ENCODE results near the gene GRPEL2.

Gene GRPEL2

DNA sequence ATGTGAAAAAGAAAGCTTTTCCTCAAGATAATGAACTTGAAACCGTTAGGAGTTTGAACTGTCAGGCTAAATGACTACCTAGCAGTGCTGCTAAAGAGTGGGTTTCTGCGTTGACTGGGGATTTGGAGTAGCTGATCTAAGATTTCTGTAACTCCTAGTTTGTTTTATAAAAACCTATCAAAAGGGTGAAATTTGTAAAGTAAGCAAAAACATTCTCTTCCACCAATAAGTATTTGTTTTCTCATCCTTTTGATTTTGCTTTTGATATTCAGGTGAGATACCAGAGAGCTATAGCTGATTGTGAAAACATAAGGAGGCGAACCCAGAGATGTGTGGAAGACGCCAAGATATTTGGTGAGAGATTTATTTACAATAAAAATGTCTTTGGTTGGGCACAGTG, 4.1 kb downstream of the GRPEL2 start:
- intact Hi-C loops (cut with DNase I): no loop called here
- no peak for DNase-seq

DNA sequence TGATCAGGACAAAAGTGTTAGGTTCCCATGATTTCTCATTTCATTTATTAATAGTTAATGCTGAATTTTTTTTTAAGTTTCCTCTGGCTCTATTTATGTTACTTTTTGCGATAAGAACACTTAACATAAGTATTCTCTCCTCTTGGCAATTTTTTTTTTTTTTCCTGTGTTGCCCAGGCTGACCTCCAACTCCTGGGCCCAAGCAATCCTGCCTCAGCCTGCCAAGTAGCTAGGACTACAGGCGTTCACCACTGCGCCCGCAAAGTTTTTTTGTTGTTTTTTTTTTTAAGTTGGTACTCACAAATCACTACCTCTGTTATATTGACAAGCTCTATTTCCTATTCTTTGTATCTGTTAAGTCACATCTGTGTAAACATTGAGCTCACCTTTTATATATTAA, 6.9 kb downstream of the GRPEL2 start:
- intact Hi-C loops (cut with DNase I): no loop called here
- no peak for DNase-seq

- no peak for DNase-seq
- intact Hi-C loops (cut with DNase I): no loop called here
Observed at GRCh38 chr5:149353911-149354310, 8.6 kb downstream of the GRPEL2 start.

DNA sequence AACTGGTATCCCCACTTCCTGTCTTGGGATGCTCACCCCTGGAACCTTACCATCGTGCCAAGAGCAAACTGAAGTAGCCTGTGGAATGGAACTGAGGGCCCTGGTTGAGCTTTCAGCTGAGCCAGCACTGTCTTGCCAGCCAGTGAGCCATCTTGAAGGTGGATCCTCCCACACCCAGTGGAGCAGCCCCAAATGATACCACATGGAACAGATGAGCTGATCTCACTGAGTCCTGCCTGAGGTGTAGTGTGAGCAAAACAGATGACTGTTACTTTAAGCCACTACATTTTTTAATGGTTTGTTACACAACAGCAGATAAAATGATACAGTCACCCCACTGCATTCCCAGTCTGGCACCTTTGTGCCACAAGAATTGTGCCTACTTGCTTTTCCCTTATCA, 10.4 kb downstream of the GRPEL2 start:
- intact Hi-C loops (cut with DNase I): no loop called here
- no peak for DNase-seq

DNA sequence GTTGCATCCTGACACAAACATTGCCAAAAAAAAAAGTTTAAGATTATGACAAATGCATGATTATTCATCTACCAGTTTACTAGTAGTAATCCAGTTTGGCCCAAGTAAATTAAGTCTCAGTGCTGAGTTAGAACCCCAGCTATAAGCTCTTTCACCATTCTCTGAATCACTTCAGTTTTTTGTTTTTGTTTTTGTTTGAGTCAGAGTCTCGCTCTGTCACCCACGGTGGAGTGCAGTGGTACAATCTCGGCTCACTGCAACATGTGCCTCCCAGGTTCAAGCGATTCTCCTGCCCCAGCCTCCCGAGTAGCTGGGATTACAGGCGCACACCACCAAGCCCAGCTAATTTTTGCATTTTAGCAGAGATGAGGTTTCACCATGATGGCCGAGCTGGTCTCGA, 11.1 kb downstream of the GRPEL2 start:
- DNase-seq: no peak
- intact Hi-C loops (cut with DNase I): no loop called here

DNA sequence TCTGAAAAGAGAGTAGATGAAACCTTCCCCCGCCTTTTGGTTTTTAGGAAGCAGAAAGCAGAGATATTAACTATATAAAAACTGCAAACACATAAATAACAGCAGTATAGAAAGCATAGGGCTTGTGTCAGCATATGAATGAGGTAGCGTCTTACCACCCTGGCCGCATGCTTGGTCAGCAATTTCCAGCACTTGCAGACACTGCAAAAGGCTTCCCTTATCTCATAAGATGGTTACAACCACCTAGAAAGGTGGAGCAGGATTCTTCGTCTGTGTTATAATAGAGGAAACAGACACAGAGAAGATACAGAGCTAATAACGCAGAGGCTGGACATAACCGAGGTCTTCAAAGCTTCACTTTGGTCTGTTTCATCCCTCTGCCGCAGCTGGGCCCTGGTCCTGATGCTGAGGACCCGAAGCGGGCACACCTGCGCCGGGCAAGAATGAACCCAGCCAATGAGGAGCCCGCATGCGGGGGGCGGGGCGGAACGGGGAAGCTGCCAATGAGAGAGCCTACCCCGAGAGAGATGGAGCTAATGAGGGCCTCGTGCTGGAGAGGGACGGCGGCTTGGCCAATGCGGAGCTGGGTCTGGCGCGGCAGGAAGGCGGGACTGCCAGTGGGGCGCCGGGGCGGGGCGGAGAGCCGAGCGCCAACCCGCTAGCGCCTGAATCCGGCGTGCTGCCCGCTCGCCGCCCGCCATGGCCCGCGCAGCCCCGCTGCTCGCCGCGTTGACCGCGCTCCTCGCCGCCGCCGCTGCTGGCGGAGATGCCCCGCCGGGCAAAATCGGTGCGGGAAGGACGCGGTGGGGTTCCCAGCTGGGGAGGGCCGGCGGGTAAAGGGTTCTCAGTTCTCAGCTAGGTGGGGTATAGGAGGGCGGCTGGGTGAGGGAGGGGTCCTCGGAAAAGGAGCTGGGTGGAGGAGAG, 12.3 kb downstream of the GRPEL2 start, which contains the start of gene PCYOX1L:
PCYOX1L (plus strand) TSS at position 677 of the 924 bp plus-strand sequence; CDS start at position 700, 23 bp downstream.
- DNase-seq: peak; percentile 93 to 100 (median 98)
- intact Hi-C loops (cut with DNase I): no loop called here

DNA sequence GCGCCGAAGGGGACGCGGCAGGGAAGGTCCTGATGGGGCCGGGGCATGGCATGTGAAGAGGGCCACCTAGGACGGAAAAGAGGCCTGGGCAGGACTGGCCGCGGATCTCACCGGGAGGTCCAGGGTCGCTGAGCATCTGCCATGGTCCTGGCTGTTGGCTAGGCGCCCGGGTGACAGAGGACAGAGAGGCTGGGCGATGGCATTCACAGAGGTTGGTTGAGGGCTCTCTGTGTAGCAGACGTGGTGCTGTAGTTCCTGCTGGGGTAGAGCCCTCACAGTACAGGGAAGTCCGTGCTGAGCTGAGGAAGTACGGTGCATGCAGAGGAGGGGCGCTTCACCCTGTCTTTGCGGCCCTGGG, 13.0 kb downstream of the GRPEL2 start:
- intact Hi-C loops (cut with DNase I): no loop called here
- peak in 39 of 42 donors; percentile 13 to 78 (median 50) for DNase-seq

GRCh38 chr5:149358868-149359495, 13.7 kb downstream of the GRPEL2 start:
- intact Hi-C loops (cut with DNase I): no loop called here
- peak in 8 of 42 donors; percentile 11 to 43 (median 21) for DNase-seq

GRCh38 chr5:149360272-149360671, 15.0 kb downstream of the GRPEL2 start:
- DNase-seq: no peak
- intact Hi-C loops (cut with DNase I): loop anchor here (10.0 kb wide), 1 partner anchor 215 kb away; no protein-coding TSS in a partner anchor

DNA sequence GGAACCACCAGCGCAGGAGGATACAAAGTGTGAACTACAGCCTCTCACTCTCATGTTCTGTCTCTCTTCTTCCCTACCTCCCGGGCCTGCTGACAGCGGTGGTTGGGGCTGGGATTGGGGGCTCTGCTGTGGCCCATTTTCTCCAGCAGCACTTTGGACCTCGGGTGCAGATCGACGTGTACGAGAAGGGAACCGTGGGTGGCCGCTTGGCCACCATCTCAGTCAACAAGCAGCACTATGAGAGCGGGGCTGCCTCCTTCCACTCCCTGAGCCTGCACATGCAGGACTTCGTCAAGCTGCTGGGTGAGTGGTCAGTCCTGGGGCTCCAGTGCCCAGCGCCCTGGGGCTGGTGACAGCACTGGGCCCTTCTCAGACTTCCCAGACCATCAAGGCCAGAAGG, 17.2 kb downstream of the GRPEL2 start:
- intact Hi-C loops (cut with DNase I): loop anchor here (10.0 kb wide), 1 partner anchor 212 kb away; no protein-coding TSS in a partner anchor
- DNase-seq: no peak

DNA sequence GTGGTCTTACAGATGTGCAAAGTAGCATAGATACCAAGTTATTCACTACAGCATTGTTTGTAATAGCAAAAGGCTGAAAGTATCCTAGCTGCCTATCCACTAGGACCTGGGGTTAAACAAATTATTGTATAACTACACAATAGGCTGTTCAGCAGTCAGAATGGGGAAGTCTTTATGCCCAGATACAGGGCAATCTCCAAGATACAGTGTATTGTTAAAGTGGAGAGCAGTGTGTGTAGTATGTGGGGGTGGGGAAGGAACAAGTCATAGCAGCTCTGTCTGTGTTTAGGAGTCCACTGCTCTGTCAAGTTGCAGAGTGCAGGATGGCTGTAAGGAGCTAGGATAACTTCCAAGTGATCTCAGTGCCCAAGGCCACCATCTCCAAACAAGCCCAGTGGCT, 18.1 kb downstream of the GRPEL2 start:
- no peak for DNase-seq
- intact Hi-C loops (cut with DNase I): loop anchor here (10.0 kb wide), 1 partner anchor 211 kb away; no protein-coding TSS in a partner anchor

GRCh38 chr5:149363936-149364335, 18.6 kb downstream of the GRPEL2 start:
- intact Hi-C loops (cut with DNase I): loop anchor here (10.0 kb wide), 1 partner anchor 211 kb away; no protein-coding TSS in a partner anchor
- DNase-seq: no peak

DNA sequence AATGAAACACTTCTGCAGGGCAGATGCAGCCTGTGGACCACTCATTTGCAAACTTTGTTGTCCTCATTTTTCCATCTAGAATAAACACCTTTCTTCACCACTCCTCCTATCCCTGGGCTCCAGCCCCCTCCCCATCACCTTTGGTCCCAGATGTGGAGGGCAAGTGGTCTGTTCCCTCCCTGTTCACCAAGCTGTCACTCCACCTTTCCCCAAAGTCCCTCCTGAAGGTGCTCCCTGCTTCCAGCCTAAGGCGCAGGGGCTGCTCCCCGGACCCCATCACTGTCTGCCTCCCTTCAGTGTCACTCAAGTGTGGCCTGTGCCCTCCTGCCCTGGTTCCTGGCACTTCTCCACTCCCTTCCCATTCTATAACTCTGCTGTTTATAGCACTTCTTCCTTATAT, 19.4 kb downstream of the GRPEL2 start:
- intact Hi-C loops (cut with DNase I): loop anchor here (10.0 kb wide), 1 partner anchor 210 kb away; no protein-coding TSS in a partner anchor
- DNase-seq: no peak

DNA sequence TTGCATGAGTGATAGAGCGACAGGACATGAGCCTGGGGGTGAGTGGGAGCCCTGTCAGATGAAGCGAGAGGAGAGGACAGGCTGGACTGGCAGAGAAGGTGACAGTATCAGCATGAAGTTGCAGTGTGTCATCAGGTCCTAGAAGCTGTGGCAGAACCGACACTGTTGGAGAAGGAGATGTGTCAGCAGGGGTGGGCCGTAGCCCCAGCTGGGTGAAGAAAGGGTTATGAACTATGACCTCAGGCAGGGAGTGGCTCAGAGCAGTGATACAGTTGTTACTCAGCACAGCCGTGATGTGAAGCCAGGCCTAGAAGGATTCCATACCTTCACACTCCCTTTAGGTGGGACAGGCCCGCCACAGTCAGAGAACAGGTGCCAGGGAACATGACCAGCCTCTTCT, 20.1 kb downstream of the GRPEL2 start:
- intact Hi-C loops (cut with DNase I): loop anchor here (10.0 kb wide), 1 partner anchor 209 kb away; no protein-coding TSS in a partner anchor
- DNase-seq: no peak

- no peak for DNase-seq
- intact Hi-C loops (cut with DNase I): loop anchor here (10.0 kb wide), 1 partner anchor 209 kb away; no protein-coding TSS in a partner anchor
Observed at GRCh38 chr5:149366169-149366729, 20.9 kb downstream of the GRPEL2 start.

- intact Hi-C loops (cut with DNase I): loop anchor here (10.0 kb wide), 1 partner anchor 207 kb away; no protein-coding TSS in a partner anchor
- peak in 40 of 42 donors; percentile 23 to 80 (median 59) for DNase-seq
Observed at GRCh38 chr5:149367249-149367971, 22.1 kb downstream of the GRPEL2 start.

- intact Hi-C loops (cut with DNase I): loop anchor here (10.0 kb wide), 1 partner anchor 207 kb away; no protein-coding TSS in a partner anchor
- DNase-seq: no peak
Observed at GRCh38 chr5:149367972-149368645, 22.8 kb downstream of the GRPEL2 start.

DNA sequence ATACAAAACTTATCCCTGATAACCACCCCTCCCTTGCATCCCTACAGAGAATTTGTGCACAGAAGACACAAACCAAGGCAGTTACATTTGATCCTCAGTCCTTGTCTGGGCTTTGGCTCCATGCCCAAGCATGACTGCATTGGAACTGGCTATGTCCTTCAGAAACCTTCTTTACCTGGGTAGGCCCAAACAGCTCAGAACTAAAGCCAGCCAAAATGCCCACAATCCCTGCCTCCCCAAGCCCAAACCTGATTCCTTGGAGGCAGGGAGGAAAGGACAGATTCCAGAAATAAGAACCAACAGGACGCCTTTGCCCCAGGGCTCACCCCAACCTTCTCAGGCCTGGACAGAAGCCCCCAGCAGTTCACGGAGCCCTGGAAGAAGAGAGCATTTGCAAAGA, 25.6 kb downstream of the GRPEL2 start:
- peak in 1 of 42 donors; percentile 34 for DNase-seq
- intact Hi-C loops (cut with DNase I): loop anchor here (10.0 kb wide), 1 partner anchor 56 kb away; no protein-coding TSS in a partner anchor

Data from head of caudate nucleus (tissue), 42 donors.